SK-N-SH treated with all-trans-retinoic acid at 6 μM for 48 hours (cell line): ENCODE results near the gene SLC13A2.

Source experiments
- ATAC-seq: fragments of 200-7000 bp; cut with Tn5 transposase; 3 replicates; pipeline ENCODE4 v1.9.1; 2020; ENCODE audit warnings: mild to moderate bottlenecking, moderate library complexity
- ARNTL ChIP-seq: fragments of 450-650 bp; formaldehyde crosslinking; IDR thresholded peaks from 2 replicates; pipeline ENCODE4 v1.5.0; 2020; ENCODE audit warnings: low read depth, mild to moderate bottlenecking, moderate library complexity, borderline replicate concordance
- BACH2 ChIP-seq: fragments of 250-450 bp; sonication (Bioruptor Pico); IDR thresholded peaks from 2 replicates; pipeline ENCODE4 v1.9.0; 2021; ENCODE audit warnings: mild to moderate bottlenecking, borderline replicate concordance
- CSDC2 ChIP-seq: fragments of 250-450 bp; sonication (Bioruptor Pico); IDR thresholded peaks from 2 replicates; pipeline ENCODE4 v1.5.0; 2020; ENCODE audit warnings: mild to moderate bottlenecking, moderate library complexity
- CSRNP3 ChIP-seq: fragments of 250-450 bp; sonication (Bioruptor Pico); IDR thresholded peaks from 2 replicates; pipeline ENCODE4 v1.5.1; 2021; ENCODE audit warnings: mild to moderate bottlenecking, moderate library complexity
- ESRRG ChIP-seq: fragments of 250-450 bp; sonication (Bioruptor Pico); IDR thresholded peaks from 2 replicates; pipeline ENCODE4 v1.6.1; 2021; ENCODE audit warnings: mild to moderate bottlenecking
- GLIS3 ChIP-seq: fragments of 250-450 bp; sonication (Bioruptor Pico); IDR thresholded peaks from 2 replicates; pipeline ENCODE4 v1.5.0; 2020; ENCODE audit warnings: mild to moderate bottlenecking, moderate library complexity
- OSR1 ChIP-seq: fragments of 250-450 bp; sonication (Bioruptor Pico); IDR thresholded peaks from 2 replicates; pipeline ENCODE4 v1.8.0; 2022; ENCODE audit warnings: moderate library complexity, mild to moderate bottlenecking, inconsistent platforms
- PATZ1 ChIP-seq: fragments of 250-450 bp; sonication (Bioruptor Pico); IDR thresholded peaks from 2 replicates; pipeline ENCODE4 v1.8.0; 2020; ENCODE audit warnings: mild to moderate bottlenecking, moderate library complexity, borderline replicate concordance
- PPARA ChIP-seq: fragments of 250-450 bp; sonication (Bioruptor Pico); IDR thresholded peaks from 2 replicates; pipeline ENCODE4 v1.5.0; 2020; ENCODE audit warnings: mild to moderate bottlenecking, borderline replicate concordance
- RARB ChIP-seq: fragments of 250-450 bp; sonication (Bioruptor Pico); IDR thresholded peaks from 2 replicates; pipeline ENCODE4 v1.8.0; 2021; ENCODE audit warnings: mild to moderate bottlenecking, moderate library complexity
- TCF4 ChIP-seq: fragments of 250-450 bp; sonication (Bioruptor Pico); IDR thresholded peaks from 2 replicates; pipeline ENCODE4 v1.8.0; 2021; ENCODE audit warnings: mild to moderate bottlenecking, moderate library complexity, borderline replicate concordance
- TOX ChIP-seq: fragments of 250-450 bp; sonication (Bioruptor Pico); IDR thresholded peaks from 2 replicates; pipeline ENCODE4 v1.8.0; 2021; ENCODE audit warnings: mild to moderate bottlenecking, moderate library complexity, borderline replicate concordance
- ZC3H10 ChIP-seq: fragments of 250-450 bp; sonication (Bioruptor Pico); IDR thresholded peaks from 2 replicates; pipeline ENCODE4 v1.5.1; 2021; ENCODE audit warnings: mild to moderate bottlenecking, moderate library complexity
- ZFP3 ChIP-seq: fragments of 250-450 bp; sonication (Bioruptor Pico); IDR thresholded peaks from 2 replicates; pipeline ENCODE4 v1.5.0; 2020; ENCODE audit warnings: mild to moderate bottlenecking, moderate library complexity
- ZFP30 ChIP-seq: fragments of 450-650 bp; formaldehyde crosslinking; IDR thresholded peaks from 2 replicates; pipeline ENCODE4 v1.5.0; 2022; ENCODE audit warnings: mild to moderate bottlenecking, moderate library complexity
- ZNF70 ChIP-seq: fragments of 450-650 bp; formaldehyde crosslinking; IDR thresholded peaks from 2 replicates; pipeline ENCODE4 v1.5.0; 2020; ENCODE audit warnings: mild to moderate bottlenecking, moderate library complexity
- ZNF8 ChIP-seq: fragments of 450-650 bp; formaldehyde crosslinking; IDR thresholded peaks from 2 replicates; pipeline ENCODE4 v1.5.0; 2020; ENCODE audit warnings: mild to moderate bottlenecking, moderate library complexity
- TF ChIP-seq, protein P1 (sequence below): fragments of 250-450 bp; sonication (Bioruptor Pico); IDR thresholded peaks from 2 replicates; pipeline ENCODE4 v1.5.0; 2020; ENCODE audit warnings: mild to moderate bottlenecking, moderate library complexity
- TF ChIP-seq, protein P2 (sequence below): fragments of 250-450 bp; sonication (Bioruptor Pico); IDR thresholded peaks from 2 replicates; pipeline ENCODE4 v1.8.0; 2021; ENCODE audit warnings: low read depth, mild to moderate bottlenecking, moderate library complexity, borderline replicate concordance

Gene SLC13A2

GRCh38 chr17:28470266-28470913 is 3.1 kb upstream of the SLC13A2 start:
- TF ChIP-seq ZFP3 (CRISPR knock-in tag) = no peak
- TF ChIP-seq PPARA (CRISPR knock-in tag) = no peak
- no peak for TF ChIP-seq ZC3H10 (CRISPR knock-in tag)
- TF ChIP-seq, protein P1, sequence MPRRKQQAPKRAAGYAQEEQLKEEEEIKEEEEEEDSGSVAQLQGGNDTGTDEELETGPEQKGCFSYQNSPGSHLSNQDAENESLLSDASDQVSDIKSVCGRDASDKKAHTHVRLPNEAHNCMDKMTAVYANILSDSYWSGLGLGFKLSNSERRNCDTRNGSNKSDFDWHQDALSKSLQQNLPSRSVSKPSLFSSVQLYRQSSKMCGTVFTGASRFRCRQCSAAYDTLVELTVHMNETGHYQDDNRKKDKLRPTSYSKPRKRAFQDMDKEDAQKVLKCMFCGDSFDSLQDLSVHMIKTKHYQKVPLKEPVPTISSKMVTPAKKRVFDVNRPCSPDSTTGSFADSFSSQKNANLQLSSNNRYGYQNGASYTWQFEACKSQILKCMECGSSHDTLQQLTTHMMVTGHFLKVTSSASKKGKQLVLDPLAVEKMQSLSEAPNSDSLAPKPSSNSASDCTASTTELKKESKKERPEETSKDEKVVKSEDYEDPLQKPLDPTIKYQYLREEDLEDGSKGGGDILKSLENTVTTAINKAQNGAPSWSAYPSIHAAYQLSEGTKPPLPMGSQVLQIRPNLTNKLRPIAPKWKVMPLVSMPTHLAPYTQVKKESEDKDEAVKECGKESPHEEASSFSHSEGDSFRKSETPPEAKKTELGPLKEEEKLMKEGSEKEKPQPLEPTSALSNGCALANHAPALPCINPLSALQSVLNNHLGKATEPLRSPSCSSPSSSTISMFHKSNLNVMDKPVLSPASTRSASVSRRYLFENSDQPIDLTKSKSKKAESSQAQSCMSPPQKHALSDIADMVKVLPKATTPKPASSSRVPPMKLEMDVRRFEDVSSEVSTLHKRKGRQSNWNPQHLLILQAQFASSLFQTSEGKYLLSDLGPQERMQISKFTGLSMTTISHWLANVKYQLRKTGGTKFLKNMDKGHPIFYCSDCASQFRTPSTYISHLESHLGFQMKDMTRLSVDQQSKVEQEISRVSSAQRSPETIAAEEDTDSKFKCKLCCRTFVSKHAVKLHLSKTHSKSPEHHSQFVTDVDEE (CRISPR knock-in tag) = no peak
- TF ChIP-seq, protein P2, sequence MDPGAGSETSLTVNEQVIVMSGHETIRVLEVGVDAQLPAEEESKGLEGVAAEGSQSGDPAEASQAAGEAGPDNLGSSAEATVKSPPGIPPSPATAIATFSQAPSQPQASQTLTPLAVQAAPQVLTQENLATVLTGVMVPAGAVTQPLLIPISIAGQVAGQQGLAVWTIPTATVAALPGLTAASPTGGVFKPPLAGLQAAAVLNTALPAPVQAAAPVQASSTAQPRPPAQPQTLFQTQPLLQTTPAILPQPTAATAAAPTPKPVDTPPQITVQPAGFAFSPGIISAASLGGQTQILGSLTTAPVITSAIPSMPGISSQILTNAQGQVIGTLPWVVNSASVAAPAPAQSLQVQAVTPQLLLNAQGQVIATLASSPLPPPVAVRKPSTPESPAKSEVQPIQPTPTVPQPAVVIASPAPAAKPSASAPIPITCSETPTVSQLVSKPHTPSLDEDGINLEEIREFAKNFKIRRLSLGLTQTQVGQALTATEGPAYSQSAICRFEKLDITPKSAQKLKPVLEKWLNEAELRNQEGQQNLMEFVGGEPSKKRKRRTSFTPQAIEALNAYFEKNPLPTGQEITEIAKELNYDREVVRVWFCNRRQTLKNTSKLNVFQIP (CRISPR knock-in tag) = no peak
- TF ChIP-seq ZFP30 (CRISPR knock-in tag) = no peak
- no peak for TF ChIP-seq CSDC2 (CRISPR knock-in tag)
- TF ChIP-seq ZNF8 (CRISPR knock-in tag) = no peak
- TF ChIP-seq RARB = no peak
- TF ChIP-seq ARNTL (CRISPR knock-in tag) = no peak
- no peak for TF ChIP-seq BACH2 (CRISPR knock-in tag)
- no peak for TF ChIP-seq GLIS3
- TF ChIP-seq CSRNP3 (CRISPR knock-in tag) = no peak
- no peak for TF ChIP-seq TCF4
- TF ChIP-seq TOX (CRISPR knock-in tag) = no peak
- no peak for TF ChIP-seq PATZ1 (CRISPR knock-in tag)
- TF ChIP-seq ZNF70 (CRISPR knock-in tag) = no peak
- ATAC-seq = no peak

DNA sequence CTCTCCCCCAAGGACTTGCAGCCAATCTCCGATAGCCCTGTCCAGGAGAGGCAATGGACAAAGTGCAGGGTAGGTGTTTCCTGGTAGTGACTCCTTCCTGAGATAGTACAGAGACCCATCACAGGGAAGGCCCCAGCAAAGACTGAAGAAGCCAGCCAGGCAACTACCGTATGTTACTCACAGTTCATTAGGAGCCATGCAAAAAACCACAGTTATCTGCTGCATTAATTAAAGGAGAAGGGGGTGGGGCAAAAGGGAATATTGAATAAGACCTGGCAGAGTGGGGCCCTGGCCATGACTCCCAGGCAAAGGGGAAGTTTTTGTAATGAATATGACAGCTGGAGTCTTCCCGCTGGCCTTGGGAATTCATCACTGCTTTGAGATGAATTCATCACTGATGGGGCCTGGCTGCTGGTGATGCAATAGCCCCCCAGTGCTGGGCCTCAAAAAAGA is 2.5 kb upstream of the SLC13A2 start:
- TF ChIP-seq ZC3H10 (CRISPR knock-in tag) (no peak), CSDC2 (CRISPR knock-in tag) (no peak), OSR1 (CRISPR knock-in tag) (no peak), PATZ1 (CRISPR knock-in tag) (no peak), CSRNP3 (CRISPR knock-in tag) (no peak), TOX (CRISPR knock-in tag) (no peak), ESRRG (CRISPR knock-in tag) (no peak)
- ATAC-seq = no peak; the same call in 2 of the 3 replicates
